Immature natural killer cell (primary cell): ENCODE measurements around the gene IQGAP2. TPM values are rescaled to one million over a fixed set of nuclear protein-coding genes. Genes with fewer than 3 reads are reported as not detected.
A peak's percentile ranks its signal among the peaks of the same experiment; 100 is the strongest.

Source experiments
- DNase-seq, 3 donors: peaks; one replicate each; pipeline ENCODE4 v3.0.0; 2022; ENCODE audit warnings: mixed read lengths in 1 of 3
- H3K27ac Mint-ChIP-seq, 6 donors: one replicate each; pipeline ENCODE4 v1.8.0; 2020; ENCODE audit warnings: mixed read lengths in 6 of 6, mild to moderate bottlenecking in 5 of 6, inconsistent platforms in 4 of 6, moderate library complexity in 3 of 6
- H3K27me3 Mint-ChIP-seq, 3 donors: one replicate each; pipeline ENCODE4 v1.8.0; 2020 to 2021; ENCODE audit warnings: low read depth in 3 of 3, mild to moderate bottlenecking in 3 of 3, mixed read lengths in 3 of 3, moderate library complexity in 3 of 3, inconsistent platforms in 1 of 3
- H3K36me3 Mint-ChIP-seq, 3 donors: one replicate each; pipeline ENCODE4 v1.8.0; 2020; ENCODE audit warnings: mixed read lengths in 3 of 3, inconsistent platforms in 2 of 3, mild to moderate bottlenecking in 2 of 3
- H3K4me1 Mint-ChIP-seq, 2 donors: one replicate each; pipeline ENCODE4 v1.8.0; 2020; ENCODE audit warnings: inconsistent platforms in 2 of 2, mild to moderate bottlenecking in 2 of 2, mixed read lengths in 2 of 2, moderate library complexity in 1 of 2
- H3K4me3 Mint-ChIP-seq, 5 donors: one replicate each; pipeline ENCODE4 v1.8.0; 2020; ENCODE audit warnings: mild to moderate bottlenecking in 5 of 5, mixed read lengths in 5 of 5, inconsistent platforms in 3 of 5, moderate library complexity in 3 of 5
- H3K9me3 Mint-ChIP-seq, 6 donors: one replicate each; pipeline ENCODE4 v1.8.0; 2020; ENCODE audit warnings: mild to moderate bottlenecking in 6 of 6, mixed read lengths in 6 of 6, inconsistent platforms in 4 of 6, moderate library complexity in 3 of 6
- polyA plus RNA-seq, 3 donors: library from polyadenylated mRNA; unstranded; fragments of 300-500 nt; fragmentation: Illumina TruSeq; gene quantifications; one replicate each; pipeline ENCODE4 v1.2.3, GENCODE V29; 2021

Gene IQGAP2
- polyA plus RNA-seq, 3 donors from 2014 or later: 38.8 to 92.5 (median 43.6) TPM

DNA sequence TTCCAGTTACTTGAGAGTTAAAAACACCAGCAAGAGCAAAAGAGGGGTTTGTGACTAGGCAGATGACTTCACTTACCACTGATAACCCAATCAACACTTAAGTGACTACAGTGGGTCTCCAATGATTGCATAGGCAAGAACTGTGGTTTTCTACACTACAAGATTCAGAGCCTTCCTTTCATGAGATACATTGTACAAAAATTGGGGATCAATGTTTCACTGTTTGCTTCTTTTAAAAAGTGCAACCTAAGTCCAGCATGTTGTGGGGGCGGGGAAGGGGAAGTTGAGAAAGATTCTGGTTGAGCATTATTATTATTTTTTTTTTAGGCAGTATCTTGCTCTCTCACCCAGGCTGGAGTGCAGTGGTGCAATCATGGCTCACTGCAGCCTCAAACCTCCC lies 3.6 kb downstream of the IQGAP2 start:
- Mint-ChIP-seq H3K4me3 (peak overlapping the region; percentile 39 to 98 (median 95)), H3K27ac (peak overlapping the region; percentile 87 to 99 (median 94)), H3K4me1 (peaks cover 82 to 84% of the 10 kb centered on the region in 2 donors), H3K27me3 (peaks cover 12 to 24% (median 22%) of the 10 kb centered on the region in 3 donors), H3K9me3 (no peaks in the 10 kb centered on the region), H3K36me3 (no peaks in the 10 kb centered on the region)
- DNase-seq: peak in 1 of 3 donors; percentile 7

DNA sequence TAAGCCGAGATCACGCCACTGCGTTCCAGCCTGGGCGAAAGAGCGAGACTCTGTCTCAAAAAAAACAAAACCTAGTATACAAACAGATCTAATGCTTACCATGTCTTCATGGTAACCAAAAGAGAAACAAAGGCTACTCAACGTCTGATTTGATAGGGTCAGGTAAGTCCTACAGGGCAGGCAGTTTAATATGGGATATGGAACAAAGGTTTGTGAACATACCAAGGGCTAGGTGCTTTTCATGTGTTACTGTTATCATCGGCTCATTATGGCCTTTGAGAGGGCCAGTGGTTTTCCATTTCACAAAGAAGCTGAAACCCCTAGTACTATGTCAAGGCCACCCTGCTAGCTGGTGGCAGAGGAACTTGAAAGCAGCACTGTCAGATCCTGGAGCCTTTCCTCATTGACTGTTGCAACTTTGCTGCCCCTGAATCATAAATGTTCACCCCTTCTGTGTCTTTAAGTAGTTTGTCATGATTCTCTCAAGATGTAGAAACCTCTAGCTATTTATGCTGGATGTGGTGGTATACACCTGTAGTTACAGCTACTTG lies 5.1 kb downstream of the IQGAP2 start:
- Mint-ChIP-seq H3K27me3 (peaks cover 6 to 14% (median 11%) of the 10 kb centered on the region in 3 donors), H3K9me3 (no peaks in the 10 kb centered on the region), H3K4me1 (peaks cover 86 to 91% of the 10 kb centered on the region in 2 donors), H3K36me3 (no peaks in the 10 kb centered on the region), H3K4me3 (peak overlapping the region; percentile 39 to 98 (median 95)), H3K27ac (peak overlapping the region; percentile 87 to 99 (median 94))
- peak in 1 of 3 donors; percentile 14 for DNase-seq

DNA sequence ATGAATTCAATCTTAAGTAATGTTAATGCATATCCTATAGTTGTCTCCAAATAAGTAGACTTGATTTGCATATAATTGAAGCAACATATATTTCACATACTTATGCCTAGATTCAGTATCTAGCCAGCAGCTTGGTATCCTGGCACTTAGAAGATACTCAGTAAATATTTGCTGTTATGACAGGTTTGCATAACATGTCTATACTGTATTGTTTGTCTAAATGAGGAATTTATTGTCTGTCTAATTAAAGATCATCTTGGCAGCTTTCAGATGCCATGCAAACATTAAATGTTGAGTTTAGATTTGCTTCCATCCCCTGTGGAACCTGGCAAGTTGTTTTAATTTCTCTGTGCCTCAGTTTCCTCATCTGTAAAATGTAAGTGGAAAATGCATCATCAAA lies 9.4 kb downstream of the IQGAP2 start:
- DNase-seq: no peak
- Mint-ChIP-seq H3K27ac (peak overlapping the region; percentile 26 to 81 (median 48)), H3K36me3 (no peaks in the 10 kb centered on the region), H3K4me3 (peak overlapping the region in 2 of 5 donors; percentile 2 to 17), H3K4me1 (peaks cover 90 to 97% of the 10 kb centered on the region in 2 donors), H3K27me3 (peaks cover 0 to 2% (median 1%) of the 10 kb centered on the region in 3 donors), H3K9me3 (no peaks in the 10 kb centered on the region)

DNA sequence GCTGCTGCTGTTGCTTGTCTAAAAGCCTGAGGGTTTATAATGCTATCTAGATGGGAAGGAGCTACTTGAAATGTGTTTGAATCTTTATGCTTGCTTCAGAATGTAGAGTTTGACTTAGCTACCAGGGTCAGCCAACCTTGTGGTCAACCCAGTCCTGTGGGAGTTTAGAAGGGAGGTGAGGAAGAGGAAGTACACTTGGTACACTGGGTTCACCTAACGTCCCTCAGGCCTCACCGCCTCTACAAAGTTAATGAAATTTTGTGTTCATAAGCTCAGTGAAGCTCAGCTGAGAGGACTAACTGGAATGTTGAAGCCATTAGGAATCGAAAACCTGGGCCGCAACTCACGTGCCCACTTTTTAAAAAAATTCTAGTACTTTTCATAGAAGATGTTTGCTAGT lies 10.7 kb downstream of the IQGAP2 start:
- no peaks in the 10 kb centered on the region for H3K9me3 Mint-ChIP-seq
- H3K36me3 Mint-ChIP-seq: no peaks in the 10 kb centered on the region
- H3K4me1 Mint-ChIP-seq: peaks cover 85 to 92% of the 10 kb centered on the region in 2 donors
- peaks cover 0 to 2% (median 1%) of the 10 kb centered on the region in 3 donors for H3K27me3 Mint-ChIP-seq
- H3K4me3 Mint-ChIP-seq: peak overlapping the region in 3 of 5 donors; percentile 14 to 59 (median 52)
- no peak for DNase-seq
- H3K27ac Mint-ChIP-seq: peak overlapping the region; percentile 36 to 79 (median 72)

DNA sequence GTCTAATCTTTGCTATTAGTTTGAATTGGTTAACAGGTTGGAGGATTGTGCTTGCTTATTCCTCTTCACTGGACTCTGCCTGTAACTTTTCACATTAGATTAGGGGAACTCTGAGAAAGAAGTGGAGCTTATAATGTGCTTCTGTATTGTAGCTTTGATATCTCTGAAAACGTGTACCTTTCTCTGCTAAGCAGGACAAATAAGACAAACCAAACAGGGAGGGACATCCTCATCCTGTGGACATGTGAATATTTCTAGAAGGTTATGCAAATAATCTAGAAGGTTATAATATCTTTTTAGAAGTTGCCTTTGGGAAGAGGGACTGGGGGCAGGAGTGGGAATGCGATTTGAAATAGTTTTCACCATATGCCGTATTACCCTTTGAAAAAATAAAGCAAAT lies 11.7 kb downstream of the IQGAP2 start:
- H3K4me1 Mint-ChIP-seq: peaks cover 82 to 92% of the 10 kb centered on the region in 2 donors

DNA sequence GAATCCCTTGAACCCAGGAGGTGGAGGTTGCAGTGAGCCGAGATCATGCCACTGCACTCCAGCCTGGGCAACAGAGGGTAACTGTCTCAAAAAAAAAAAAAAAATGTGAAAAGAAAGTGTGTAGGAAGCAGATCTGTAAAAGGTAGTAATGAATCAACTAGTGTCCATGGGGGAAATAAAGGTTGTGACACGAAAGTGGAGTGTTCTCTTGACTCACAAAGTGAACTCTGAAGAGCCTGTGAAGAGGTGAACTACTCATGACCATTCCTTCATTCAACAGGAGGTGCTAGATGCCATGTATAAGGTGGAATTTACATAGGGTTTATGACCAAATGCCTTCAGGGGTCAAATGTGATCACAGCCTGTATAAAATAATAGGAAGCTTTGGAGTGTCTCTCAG lies 12.8 kb downstream of the IQGAP2 start:
- Mint-ChIP-seq H3K9me3 (no peaks in the 10 kb centered on the region), H3K4me1 (peaks cover 81 to 92% of the 10 kb centered on the region in 2 donors), H3K27ac (peak overlapping the region; percentile 73 to 92 (median 80)), H3K36me3 (no peaks in the 10 kb centered on the region), H3K4me3 (peak overlapping the region in 1 of 5 donors; percentile 31), H3K27me3 (peaks cover 0 to 2% (median 1%) of the 10 kb centered on the region in 3 donors)
- DNase-seq: no peak

More for the DNA sequence above, 11.7 kb downstream of the IQGAP2 start:
- no peaks in the 10 kb centered on the region for H3K36me3 Mint-ChIP-seq
- DNase-seq: no peak
- H3K27ac Mint-ChIP-seq: peak overlapping the region; percentile 64 to 83 (median 74)
- H3K9me3 Mint-ChIP-seq: no peaks in the 10 kb centered on the region
- H3K27me3 Mint-ChIP-seq: peaks cover 0 to 2% (median 1%) of the 10 kb centered on the region in 3 donors
- H3K4me3 Mint-ChIP-seq: peak overlapping the region in 2 of 5 donors; percentile 6 to 10

DNA sequence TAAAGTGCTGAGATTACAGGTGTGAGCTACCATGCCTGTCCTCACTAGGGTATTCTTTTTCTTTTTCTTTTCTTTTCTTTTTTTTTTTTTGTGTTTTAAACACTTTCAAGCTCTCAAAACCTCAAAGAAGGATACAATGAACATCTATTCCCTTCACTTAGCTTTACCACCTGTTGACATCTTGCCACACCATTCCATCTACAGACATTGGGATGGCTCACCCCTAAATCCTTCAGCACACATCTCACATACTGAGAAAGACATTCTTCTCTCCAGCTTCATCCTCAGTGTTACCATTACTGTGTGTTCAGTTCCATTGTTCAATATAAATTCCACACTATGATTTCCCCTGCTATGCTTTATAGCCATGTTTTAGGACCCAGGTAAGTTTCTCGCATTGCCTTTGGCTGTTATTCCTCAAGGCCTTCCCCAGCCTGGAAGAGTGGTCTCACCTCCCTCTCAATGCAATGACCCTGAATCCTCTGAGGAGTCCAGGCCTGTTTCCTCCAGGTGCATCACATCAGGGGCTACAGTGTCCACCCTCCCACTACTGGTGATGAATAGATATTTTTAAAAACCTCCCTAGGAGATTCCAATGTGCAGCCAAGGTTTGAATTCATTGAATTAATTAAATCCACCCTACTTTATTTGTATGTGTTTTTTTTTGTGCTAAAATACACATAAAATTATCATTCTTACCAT lies 16.7 kb downstream of the IQGAP2 start:
- peaks cover 83 to 92% of the 10 kb centered on the region in 2 donors for H3K4me1 Mint-ChIP-seq
- peak overlapping the region; percentile 38 to 85 (median 74) for H3K27ac Mint-ChIP-seq
- H3K36me3 Mint-ChIP-seq: no peaks in the 10 kb centered on the region
- DNase-seq: no peak
- H3K27me3 Mint-ChIP-seq: no peaks in the 10 kb centered on the region
- H3K9me3 Mint-ChIP-seq: no peaks in the 10 kb centered on the region
- H3K4me3 Mint-ChIP-seq: peak overlapping the region in 1 of 5 donors; percentile 10

DNA sequence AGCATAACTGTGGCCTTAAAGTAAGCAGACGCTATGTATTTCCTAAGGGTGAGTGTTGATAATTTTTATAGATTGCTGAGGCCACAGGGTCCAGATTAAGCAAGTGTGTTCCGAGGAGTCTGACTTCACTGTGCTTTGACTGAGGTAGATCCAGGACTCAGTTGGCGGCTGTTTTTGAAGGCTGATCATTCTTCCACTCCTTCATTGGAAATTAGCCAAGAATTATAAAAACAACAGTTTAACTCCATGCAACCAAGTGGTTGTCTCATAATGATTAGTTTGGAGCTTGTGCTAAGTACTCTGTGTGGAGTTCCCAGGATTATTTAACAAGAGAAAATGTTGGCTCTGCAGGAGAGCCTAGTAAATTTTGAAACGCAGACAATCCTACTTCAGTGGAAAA lies 19.1 kb downstream of the IQGAP2 start:
- H3K27ac Mint-ChIP-seq: peak overlapping the region; percentile 62 to 87 (median 72)
- H3K27me3 Mint-ChIP-seq: no peaks in the 10 kb centered on the region
- peak overlapping the region in 1 of 5 donors; percentile 17 for H3K4me3 Mint-ChIP-seq
- no peaks in the 10 kb centered on the region for H3K9me3 Mint-ChIP-seq
- peaks cover 85 to 92% of the 10 kb centered on the region in 2 donors for H3K4me1 Mint-ChIP-seq
- no peak for DNase-seq
- H3K36me3 Mint-ChIP-seq: no peaks in the 10 kb centered on the region

DNA sequence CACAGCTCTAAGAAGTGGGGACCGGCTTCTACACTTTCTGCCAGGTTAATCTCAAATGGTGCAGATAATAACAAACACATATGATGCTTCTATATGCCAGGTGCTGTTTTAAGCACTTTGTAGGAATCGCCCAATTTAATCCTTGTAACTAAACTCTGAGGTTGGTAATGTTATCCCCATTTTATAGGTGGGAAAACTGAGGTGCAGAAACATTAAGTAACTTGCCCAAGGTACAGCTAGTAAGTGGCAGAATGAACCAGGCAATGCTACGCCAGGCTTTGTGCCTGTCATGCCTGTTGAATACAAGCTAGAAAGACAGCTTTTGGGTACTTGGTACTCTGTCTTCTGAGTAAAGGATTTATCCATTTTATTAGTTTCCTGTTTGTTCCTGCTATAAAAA lies 19.7 kb downstream of the IQGAP2 start:
- peaks cover 90 to 97% of the 10 kb centered on the region in 2 donors for H3K4me1 Mint-ChIP-seq
- peak overlapping the region in 1 of 5 donors; percentile 14 for H3K4me3 Mint-ChIP-seq
- peaks cover 0 to under 1% (median 0%) of the 10 kb centered on the region in 3 donors for H3K36me3 Mint-ChIP-seq
- no peak for DNase-seq
- H3K27ac Mint-ChIP-seq: peak overlapping the region; percentile 36 to 87 (median 72)
- H3K27me3 Mint-ChIP-seq: peaks cover 0 to 3% (median 0%) of the 10 kb centered on the region in 3 donors
- H3K9me3 Mint-ChIP-seq: no peaks in the 10 kb centered on the region

DNA sequence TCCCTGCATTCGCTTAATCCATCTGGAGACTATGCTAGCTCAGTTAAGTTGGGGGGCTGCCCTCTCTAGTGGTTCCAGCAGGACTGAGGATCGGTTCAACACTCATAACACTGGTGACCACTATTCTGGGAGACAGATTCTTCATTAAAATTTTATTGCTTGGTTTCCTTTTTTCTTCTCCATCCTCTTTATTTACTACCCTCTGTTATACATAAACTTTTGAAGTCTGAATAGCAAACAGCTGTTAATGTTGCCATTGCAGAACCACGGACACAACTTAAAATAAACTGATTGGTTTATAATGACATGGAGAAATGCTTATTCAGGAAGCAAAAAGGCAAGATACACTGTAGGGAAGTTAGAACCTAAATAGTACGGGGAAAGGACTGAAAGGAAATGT lies 22.1 kb downstream of the IQGAP2 start:
- Mint-ChIP-seq H3K36me3 (peaks cover 0 to 6% (median 3%) of the 10 kb centered on the region in 3 donors), H3K27me3 (peaks cover 0 to 3% (median 0%) of the 10 kb centered on the region in 3 donors), H3K4me3 (peak overlapping the region; percentile 25 to 61 (median 52)), H3K9me3 (no peaks in the 10 kb centered on the region), H3K27ac (peak overlapping the region; percentile 52 to 91 (median 84)), H3K4me1 (peaks cover 85 to 91% of the 10 kb centered on the region in 2 donors)
- no peak for DNase-seq

DNA sequence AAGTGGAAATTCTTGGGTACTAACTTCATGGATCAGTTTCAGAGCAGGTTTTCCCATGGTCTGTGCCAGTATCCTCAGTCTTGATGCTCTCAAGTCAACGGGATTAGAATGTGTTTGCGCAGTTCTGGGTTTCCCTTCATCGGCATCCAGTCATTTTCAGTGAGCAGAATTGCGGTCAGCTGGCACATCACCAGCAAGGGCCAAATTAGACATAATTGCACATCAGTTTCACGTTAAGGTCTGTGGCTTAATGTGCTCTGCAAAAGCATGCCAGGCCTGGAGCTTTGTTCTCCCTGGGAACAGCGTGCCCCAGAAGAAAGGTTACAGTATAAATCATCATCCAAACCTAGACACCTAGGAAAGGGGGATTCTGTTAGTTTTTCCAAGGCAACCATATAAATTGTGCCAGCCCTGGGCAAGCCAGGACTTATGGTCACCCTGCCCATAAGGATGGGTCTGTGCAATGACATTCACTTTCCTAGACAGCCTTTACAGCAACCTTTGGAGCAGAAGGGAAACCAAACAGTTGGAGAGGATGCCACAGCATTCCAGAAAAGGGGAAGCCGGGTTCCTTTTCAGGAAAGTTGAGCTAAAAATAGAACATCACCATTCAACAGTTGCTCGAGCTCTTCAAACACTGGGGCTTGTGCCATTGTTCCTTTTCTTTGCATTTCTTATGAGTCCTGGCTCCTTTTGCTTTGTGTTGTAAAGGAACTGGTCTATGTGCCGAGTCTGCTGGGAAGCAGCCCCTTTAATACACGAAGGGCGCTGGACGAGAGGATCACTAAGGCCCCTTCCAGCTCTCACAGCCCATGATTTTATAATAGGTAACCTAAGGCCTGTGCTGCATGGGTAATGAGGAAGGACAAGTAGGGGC lies 23.1 kb downstream of the IQGAP2 start:
- H3K36me3 Mint-ChIP-seq: peaks cover 0 to 6% (median 3%) of the 10 kb centered on the region in 3 donors
- peak overlapping the region; percentile 52 to 91 (median 84) for H3K27ac Mint-ChIP-seq

DNA sequence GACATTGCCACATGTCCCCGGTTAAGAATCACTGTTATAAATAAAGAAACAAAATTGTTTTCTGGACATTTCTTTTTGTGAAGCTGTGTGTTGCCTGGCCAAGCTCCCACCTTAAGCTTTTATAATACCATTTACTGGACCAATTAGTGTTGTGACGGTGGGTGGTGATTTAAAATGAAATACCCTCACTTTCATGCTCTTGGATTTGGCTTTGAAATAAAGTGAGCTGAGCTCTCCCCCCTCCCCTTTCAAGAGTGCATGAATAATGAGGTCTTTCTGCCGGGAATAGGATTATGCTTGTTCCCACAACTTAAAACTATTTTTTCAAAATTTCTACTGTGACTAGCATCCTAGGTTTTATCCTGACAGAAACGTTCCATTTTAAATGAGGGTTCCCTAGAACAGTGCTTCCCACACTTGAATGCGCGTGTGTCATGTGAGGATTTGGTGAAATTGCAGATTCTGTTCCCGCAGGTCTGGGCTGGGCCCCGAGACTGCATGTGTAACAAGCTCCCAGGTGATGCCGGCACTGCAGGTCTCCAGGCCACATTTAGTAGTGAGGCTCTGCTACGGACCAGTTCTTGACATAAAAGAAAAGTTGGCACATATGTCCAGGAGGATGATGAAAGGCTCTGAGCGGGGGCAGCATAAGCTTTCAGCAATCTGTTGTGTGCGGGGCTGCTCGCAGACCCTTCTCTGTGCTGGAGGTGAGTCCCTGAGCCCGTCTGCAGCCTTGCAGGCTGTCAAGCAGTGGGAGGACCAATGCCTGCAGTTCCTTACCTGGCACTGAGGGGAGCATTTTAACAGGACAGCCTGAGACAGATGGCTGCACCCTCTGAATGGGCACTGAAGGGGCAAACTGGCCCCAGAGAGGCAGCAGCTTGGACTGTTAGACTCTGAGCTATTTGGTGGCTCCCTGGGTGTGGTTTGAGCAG lies 24.4 kb downstream of the IQGAP2 start:
- peaks cover 81 to 91% of the 10 kb centered on the region in 2 donors for H3K4me1 Mint-ChIP-seq
- peaks cover 0 to 3% (median 0%) of the 10 kb centered on the region in 3 donors for H3K27me3 Mint-ChIP-seq
- peak overlapping the region; percentile 9 to 57 (median 33) for H3K4me3 Mint-ChIP-seq
- H3K27ac Mint-ChIP-seq: peak overlapping the region; percentile 63 to 87 (median 73)
- DNase-seq: no peak
- peaks cover 0 to 6% (median 3%) of the 10 kb centered on the region in 3 donors for H3K36me3 Mint-ChIP-seq
- H3K9me3 Mint-ChIP-seq: no peaks in the 10 kb centered on the region

More for the DNA sequence above, 23.1 kb downstream of the IQGAP2 start:
- Mint-ChIP-seq H3K27me3 (peaks cover 0 to 3% (median 0%) of the 10 kb centered on the region in 3 donors), H3K4me3 (peak overlapping the region in 4 of 5 donors; percentile 38 to 61 (median 54)), H3K9me3 (no peaks in the 10 kb centered on the region), H3K4me1 (peaks cover 83 to 91% of the 10 kb centered on the region in 2 donors)
- DNase-seq: no peak
